Heart right ventricle (tissue), 16 donors: ENCODE measurements around the gene CTNNA1. TPM values are rescaled to one million over a fixed set of nuclear protein-coding genes. Genes with fewer than 3 reads are reported as not detected.
A peak's percentile ranks its signal among the peaks of the same experiment; 100 is the strongest.
"Not testable (repeated sequence)": the region's sequence is repeated elsewhere in the genome, so short reads cannot be mapped to it uniquely, and the experiment has no call there.

Source experiments
- ATAC-seq, 8 donors: fragments of 200-7000 bp; cut with Tn5 transposase; one replicate each; pipeline ENCODE4 v1.9.1; 2020; ENCODE audit warnings: mild to moderate bottlenecking in 8 of 8, moderate library complexity in 8 of 8, moderate number of reproducible peaks in 1 of 8
- DNase-seq, 2 donors: peaks; one replicate each; pipeline ENCODE4 v3.0.0-alpha.2; 2020
- H3K27ac ChIP-seq, 10 donors: fragments of 200-600 bp; sonication (generic) in 2 of 10; one replicate each; pipeline versions ENCODE4 v1.5.0 to v1.8.0; 2020 to 2022; ENCODE audit warnings: mild to moderate bottlenecking in 3 of 10
- H3K27me3 ChIP-seq, 7 donors: fragments of 200-600 bp; one replicate each; pipeline ENCODE4 v1.8.0; 2021 to 2022; ENCODE audit warnings: mild to moderate bottlenecking in 2 of 7
- H3K36me3 ChIP-seq, 9 donors: fragments of 200-600 bp; sonication (generic) in 1 of 9; one replicate each; pipeline versions ENCODE4 v1.5.0 to v1.8.0; 2020 to 2022; ENCODE audit warnings: mild to moderate bottlenecking in 2 of 9
- H3K4me1 ChIP-seq, 9 donors: fragments of 200-600 bp; sonication (generic) in 1 of 9; one replicate each; pipeline versions ENCODE4 v1.5.0 to v1.8.0; 2020 to 2022; ENCODE audit warnings: mild to moderate bottlenecking in 4 of 9
- H3K4me3 ChIP-seq, 10 donors: fragments of 200-600 bp; sonication (generic) in 2 of 10; one replicate each; pipeline versions ENCODE4 v1.5.0 to v1.8.0; 2020 to 2022; ENCODE audit warnings: mild to moderate bottlenecking in 7 of 10, moderate library complexity in 2 of 10
- H3K9me3 ChIP-seq, 11 donors: fragments of 200-600 bp in 10 of 11; sonication (generic) in 2 of 11; one replicate each; pipeline versions ENCODE4 v1.5.0 to v1.8.0; 2013 to 2022; ENCODE audit warnings: mild to moderate bottlenecking in 2 of 11, control low read depth in 1 of 11, moderate library complexity in 1 of 11
- CTCF ChIP-seq, 9 donors: fragments of 200-600 bp; sonication (generic) in 2 of 9; IDR thresholded peaks; one replicate each; pipeline versions ENCODE4 v1.5.0 to v1.8.0; 2021 to 2022; ENCODE audit warnings: antibody characterized with exemption in 9 of 9, mild to moderate bottlenecking in 5 of 9, moderate library complexity in 1 of 9
- WGBS, 2 donors: extraction: QIAGEN DNeasy Blood & Tissue Kit; methylation state at CpG; one replicate each; pipeline ENCODE4 v1.1.7; 2013; ENCODE audit warnings: inconsistent platforms in 1 of 2; 5-methylcytosine and 5-hydroxymethylcytosine counted together
- intact Hi-C, 10 donors: fragments of 100-400 bp; cut with DNase I; formaldehyde crosslinking; loops; one replicate each; pipeline versions ENCODE4 v1.11.1 to v1.14.2; 2022
- polyA plus RNA-seq, 2 donors: library from polyadenylated mRNA; stranded (reverse); fragments of 200-250 nt; gene quantifications; one replicate each; pipeline ENCODE4 v1.2.3, GENCODE V29; 2013
- total RNA-seq, 10 donors: library from RNA; stranded (reverse); fragmentation: NEBNext Ultra II Directional in 3 of 10; extraction: Animal tissue kit (Norgen Biotek cat#: 25700) in 3 of 10; gene quantifications; one replicate each; pipeline versions ENCODE4 v1.2.1 to v1.2.4, GENCODE V29; 2021 to 2023
- donor health status: Arrhythmogenic right ventricular cardiomyopathy.
- donor health status: ischemic (EF 13 %, LVEDD 7.1; RV severe dilation, severe dysfunction).
- donor health status: healthy with polysubstance abuse.
- donor health status: DM: no; HTN: yes; CAD: no.
- donor health status: DM: no; HTN: no; CAD: no.
- donor health status: ischemic (EF 25% LVEDD 6.9; RV normal size, moderate dysfunction).
- donor health status: ischemic (EF 25% LVEDD 5.7; RV mildly dilated, moderate dysfunction).
- donor health status: healthy.
- donor health status: DM: yes; HTN: yes; CAD: no.
- donor health status: Ischemic cardiomyopathy.
- donor health status: ischemic (EF 35%, LVEDD 5.7; RV mildly dilated, moderate dysfunction).
- donor health status: nonischemic (EF 11% LVEDD 7.7; RV severe dilation, severe dysfunction).
- donor health status: DM: yes; HTN: yes; CAD: no.
- donor health status: PGD.
- donor health status: ischemic (EF 29% LVEDD 5.4; RV normal size, mild dysfunction).
- donor health status: nonischemic (EF 23%, LVEDD 6.1; RV moderate dilation, normal function).

Gene CTNNA1
- total and polyA plus RNA-seq, 12 donors = 128 to 416 (median 379) TPM

GRCh38 chr5:138833726-138834480 is 80.7 kb downstream of the CTNNA1 start:
- intact Hi-C loops = no loop called here
- Histone ChIP-seq H3K4me3 (no peak overlapping the region), H3K27ac (no peak overlapping the region), H3K36me3 (peaks cover 0 to 22% (median 0%) of the 10 kb centered on the region in 9 donors), H3K4me1 (peaks cover 0 to 55% (median 16%) of the 10 kb centered on the region in 9 donors), H3K9me3 (no peaks in the 10 kb centered on the region), H3K27me3 (no peaks in the 10 kb centered on the region)
- no peak for ATAC-seq
- 46% methylated on average over 3 of the region's 3 CpGs for WGBS, 2 donors
- DNase-seq = no peak
- no peak for TF ChIP-seq CTCF (IDR thresholded peaks at IDR 0.05)

- peaks cover 0 to 64% (median 24%) of the 10 kb centered on the region in 9 donors for H3K4me1 ChIP-seq
- DNase-seq, intact Hi-C loops: not testable (repeated sequence)
These were observed 81.6 kb downstream of the CTNNA1 start for GRCh38 chr5:138834853-138835252.

DNA sequence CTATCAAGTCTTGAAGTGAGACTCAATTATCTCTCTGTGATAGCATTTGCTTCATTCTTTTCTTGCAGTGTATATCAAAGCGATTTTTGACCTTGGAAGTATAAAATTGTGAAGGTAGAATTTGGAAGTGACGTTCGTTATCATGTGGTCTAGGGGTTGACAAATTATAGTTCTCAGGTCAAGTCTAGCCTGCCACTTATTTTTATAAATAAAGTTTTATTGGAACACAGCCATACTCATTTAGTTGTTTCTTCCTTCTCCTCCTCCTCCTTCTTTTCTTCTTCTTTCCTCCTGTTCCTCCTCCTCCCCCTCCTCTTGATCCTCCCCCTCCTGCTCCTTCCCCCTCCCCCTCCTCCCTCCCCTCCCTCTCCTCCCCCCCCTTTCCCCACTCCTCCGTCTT is 83.9 kb downstream of the CTNNA1 start:
- 91 to 94% methylated on average over 4 of the region's 4 CpGs for WGBS, 2 donors
- DNase-seq (no peak), ATAC-seq (no peak)
- H3K4me1 ChIP-seq = peaks cover 0 to 67% (median 28%) of the 10 kb centered on the region in 9 donors
- TF ChIP-seq CTCF (IDR thresholded peaks at IDR 0.05) = no peak
- no peak overlapping the region for H3K27ac ChIP-seq
- H3K9me3 ChIP-seq = no peaks in the 10 kb centered on the region
- H3K4me3 ChIP-seq = no peak overlapping the region
- H3K36me3 ChIP-seq = peaks cover 0 to 11% (median 0%) of the 10 kb centered on the region in 9 donors
- intact Hi-C loops = no loop called here
- no peaks in the 10 kb centered on the region for H3K27me3 ChIP-seq

More at GRCh38 chr5:138834853-138835252, 81.6 kb downstream of the CTNNA1 start:
- H3K4me3 ChIP-seq, H3K27me3 ChIP-seq, H3K27ac ChIP-seq, ATAC-seq, H3K9me3 ChIP-seq: not testable (repeated sequence)
- WGBS, 2 donors = 84 to 85% methylated on average over 6 of the region's 6 CpGs
- peaks cover 0 to 14% (median 0%) of the 10 kb centered on the region in 9 donors for H3K36me3 ChIP-seq

- peak in 1 of 8 donors; percentile 41 for ATAC-seq
- H3K9me3 ChIP-seq = no peaks in the 10 kb centered on the region
- H3K27me3 ChIP-seq = no peaks in the 10 kb centered on the region
- 67 to 74% methylated on average over 3 of the region's 3 CpGs for WGBS, 2 donors
- H3K4me3 ChIP-seq = no peak overlapping the region
- no peak for DNase-seq
- intact Hi-C loops = no loop called here
- peaks cover 12 to 69% (median 50%) of the 10 kb centered on the region in 9 donors for H3K4me1 ChIP-seq
- peaks cover 0 to 11% (median 0%) of the 10 kb centered on the region in 9 donors for H3K36me3 ChIP-seq
- TF ChIP-seq CTCF (IDR thresholded peaks at IDR 0.05) = no peak
- H3K27ac ChIP-seq = peak overlapping the region in 1 of 10 donors; percentile 23
These were observed 86.9 kb downstream of the CTNNA1 start for GRCh38 chr5:138840103-138840502.

DNA sequence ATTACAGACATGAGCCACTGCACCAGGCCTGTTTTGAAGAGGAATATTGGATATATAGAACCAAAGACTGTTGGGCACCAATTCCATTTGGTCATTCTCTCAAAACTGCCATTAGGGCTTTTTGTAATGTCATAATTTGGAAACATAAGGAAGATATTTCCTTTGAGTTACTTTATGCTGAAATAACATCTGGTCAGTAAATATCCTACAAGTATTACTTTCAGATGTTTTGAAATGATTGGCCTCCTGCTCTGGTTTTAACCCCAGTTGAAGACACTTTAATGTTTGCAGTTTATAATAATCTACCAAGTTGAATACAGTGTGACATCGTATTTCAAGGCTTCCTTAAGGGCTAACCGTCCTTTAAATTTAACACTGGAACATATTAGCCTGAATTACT is 88.3 kb downstream of the CTNNA1 start:
- peaks cover 0 to 11% (median 0%) of the 10 kb centered on the region in 9 donors for H3K36me3 ChIP-seq
- H3K4me1 ChIP-seq = peaks cover 15 to 73% (median 53%) of the 10 kb centered on the region in 9 donors
- intact Hi-C loops = no loop called here
- no peak overlapping the region for H3K27ac ChIP-seq
- no peak for TF ChIP-seq CTCF (IDR thresholded peaks at IDR 0.05)
- H3K27me3 ChIP-seq = no peaks in the 10 kb centered on the region
- WGBS, 2 donors = 92 to 93% methylated on average over 2 of the region's 2 CpGs
- ATAC-seq (no peak), DNase-seq (no peak)
- no peaks in the 10 kb centered on the region for H3K9me3 ChIP-seq
- H3K4me3 ChIP-seq = no peak overlapping the region
